Subcutaneous adipose tissue (tissue), 4 donors: ENCODE measurements around the gene CCM2L. TPM values are rescaled to one million over a fixed set of nuclear protein-coding genes. Genes with fewer than 3 reads are reported as not detected.

Experiments used
- CTCF ChIP-seq: fragments of 450-650 bp; IDR thresholded peaks from one replicate; pipeline ENCODE4 v1.5.1; 2016; ENCODE audit warnings: low read depth, mild to moderate bottlenecking, control low read depth, antibody characterized with exemption, moderate library complexity
- total RNA-seq, 4 donors: library from RNA; depleted of rRNA; stranded (reverse); fragments of >200 nt; gene quantifications; one replicate each; pipeline ENCODE4 v1.1.0, GENCODE V29; 2016

Gene CCM2L
- total RNA-seq, 4 donors from 2014 or later: 1.5 to 25.1 (median 4.4) TPM

- no peak for TF ChIP-seq CTCF
Observed at GRCh38 chr20:31984981-31985471, 25.2 kb upstream of the CCM2L start.

GRCh38 chr20:31987744-31988143, 22.5 kb upstream of the CCM2L start:
- no peak for TF ChIP-seq CTCF

- TF ChIP-seq CTCF: no peak
Observed at GRCh38 chr20:31988430-31989015, 21.7 kb upstream of the CCM2L start.

- TF ChIP-seq CTCF: no peak
Observed at GRCh38 chr20:31989030-31989645, 21.1 kb upstream of the CCM2L start.

- TF ChIP-seq CTCF: no peak
Observed at GRCh38 chr20:31990641-31991338, 19.4 kb upstream of the CCM2L start.

GRCh38 chr20:31991339-31991705, 18.9 kb upstream of the CCM2L start:
- TF ChIP-seq CTCF: no peak

- TF ChIP-seq CTCF: no peak
Observed at GRCh38 chr20:31992086-31992485, 18.2 kb upstream of the CCM2L start.
